GM12873 (cell line): Measurements from ENCODE around the gene RRAS2.

Source experiments
- CTCF ChIP-seq: IDR thresholded peaks from 2 replicates; pipeline ENCODE4 v1.5.1; 2012; ENCODE audit warnings: low read depth, mild to moderate bottlenecking, moderate library complexity, low read length, control low read depth; ENCODE audit not compliant: insufficient read depth; ENCODE audit errors: missing control alignments

The RRAS2 gene

GRCh38 chr11:14388352-14388751 lies 29.4 kb upstream of the RRAS2 start:
- no peak for TF ChIP-seq CTCF

GRCh38 chr11:14386895-14387480 lies 28.0 kb upstream of the RRAS2 start:
- TF ChIP-seq CTCF = no peak

GRCh38 chr11:14386081-14386480 lies 27.1 kb upstream of the RRAS2 start:
- no peak for TF ChIP-seq CTCF

GRCh38 chr11:14384338-14384737 lies 25.4 kb upstream of the RRAS2 start:
- no peak for TF ChIP-seq CTCF

- no peak for TF ChIP-seq CTCF
Observed at GRCh38 chr11:14381968-14382367, 23.0 kb upstream of the RRAS2 start.

GRCh38 chr11:14380947-14381561 lies 22.1 kb upstream of the RRAS2 start:
- no peak for TF ChIP-seq CTCF

- TF ChIP-seq CTCF = no peak
Observed at GRCh38 chr11:14380125-14380936, 21.3 kb upstream of the RRAS2 start.
